Measurements from ENCODE around the gene SLC2A13. TPM values are rescaled to one million over a fixed set of nuclear protein-coding genes. Genes with fewer than 3 reads are reported as not detected.

The SLC2A13 gene
- total RNA-seq, 2 donors from 2014 or later = 21.0 to 41.9 TPM

GRCh38 chr12:39966256-39966655, 139.6 kb downstream of the SLC2A13 start:
- Histone ChIP-seq H3K27me3 (no peaks in the 10 kb centered on the region), H3K9me3 (no peaks in the 10 kb centered on the region), H3K4me3 (no peak overlapping the region), H3K36me3 (replicated peaks in 1 of 2; ENCODE audit: insufficient read depth in 1 of 2, low read depth in 2 of 2) (no peaks in the 10 kb centered on the region), H3K4me1 (peaks cover 6% of the 10 kb centered on the region), H3K27ac (no peak overlapping the region)
- DNase-seq (no peak), ATAC-seq (no peak)
- WGBS, 2 donors = 49 to 64% methylated on average over 2 of the region's 2 CpGs
- intact Hi-C loops (cut with DNase I) = no loop called here
- TF ChIP-seq POLR2A (IDR thresholded peaks at IDR 0.05) = no peak
- TF ChIP-seq CTCF (IDR thresholded peaks at IDR 0.05) = no peak

- Histone ChIP-seq H3K27ac (no peak overlapping the region), H3K4me3 (no peak overlapping the region), H3K36me3 (replicated peaks in 1 of 2; ENCODE audit: insufficient read depth in 1 of 2, low read depth in 2 of 2) (no peaks in the 10 kb centered on the region), H3K9me3 (no peaks in the 10 kb centered on the region), H3K27me3 (no peaks in the 10 kb centered on the region), H3K4me1 (no peaks in the 10 kb centered on the region)
- DNase-seq (no peak), ATAC-seq (no peak)
- intact Hi-C loops (cut with DNase I) = no loop called here
- no peak for TF ChIP-seq POLR2A (IDR thresholded peaks at IDR 0.05)
- TF ChIP-seq CTCF (IDR thresholded peaks at IDR 0.05) = no peak
- 92% methylated on average over 2 of the region's 2 CpGs for WGBS, 2 donors
These were observed 146.4 kb downstream of the SLC2A13 start for GRCh38 chr12:39959467-39959866.

GRCh38 chr12:39959031-39959430, 146.8 kb downstream of the SLC2A13 start:
- ATAC-seq (no peak), DNase-seq (no peak)
- H3K4me1 ChIP-seq = no peaks in the 10 kb centered on the region
- no peaks in the 10 kb centered on the region for H3K36me3 ChIP-seq (replicated peaks in 1 of 2; ENCODE audit: insufficient read depth in 1 of 2, low read depth in 2 of 2)
- intact Hi-C loops (cut with DNase I) = no loop called here
- H3K9me3 ChIP-seq = no peaks in the 10 kb centered on the region
- 79 to 83% methylated on average over 2 of the region's 2 CpGs for WGBS, 2 donors
- TF ChIP-seq POLR2A (IDR thresholded peaks at IDR 0.05) (no peak), CTCF (IDR thresholded peaks at IDR 0.05) (no peak)
- H3K27ac ChIP-seq = no peak overlapping the region
- H3K27me3 ChIP-seq = no peaks in the 10 kb centered on the region
- no peak overlapping the region for H3K4me3 ChIP-seq

- intact Hi-C loops (cut with DNase I) = no loop called here
- H3K36me3 ChIP-seq (replicated peaks in 1 of 2; ENCODE audit: insufficient read depth in 1 of 2, low read depth in 2 of 2) = no peaks in the 10 kb centered on the region
- no peak overlapping the region for H3K4me3 ChIP-seq
- no peak for ATAC-seq
- H3K27ac ChIP-seq = no peak overlapping the region
- 94 to 98% methylated on average over 3 of the region's 3 CpGs for WGBS, 2 donors
- H3K4me1 ChIP-seq = no peaks in the 10 kb centered on the region
- no peak for DNase-seq
- H3K9me3 ChIP-seq = no peaks in the 10 kb centered on the region
- TF ChIP-seq POLR2A (IDR thresholded peaks at IDR 0.05) = no peak
- TF ChIP-seq CTCF (IDR thresholded peaks at IDR 0.05) = no peak
- no peaks in the 10 kb centered on the region for H3K27me3 ChIP-seq
These were observed 147.5 kb downstream of the SLC2A13 start for GRCh38 chr12:39958377-39958776.

- no peak overlapping the region for H3K27ac ChIP-seq
- H3K9me3 ChIP-seq = no peaks in the 10 kb centered on the region
- no peaks in the 10 kb centered on the region for H3K4me1 ChIP-seq
- no peak for ATAC-seq
- intact Hi-C loops (cut with DNase I) = no loop called here
- no peaks in the 10 kb centered on the region for H3K27me3 ChIP-seq
- H3K36me3 ChIP-seq (replicated peaks in 1 of 2; ENCODE audit: insufficient read depth in 1 of 2, low read depth in 2 of 2) = no peaks in the 10 kb centered on the region
- no peak overlapping the region for H3K4me3 ChIP-seq
- DNase-seq = no peak
- 93 to 97% methylated on average over 2 of the region's 2 CpGs for WGBS, 2 donors
- TF ChIP-seq POLR2A (IDR thresholded peaks at IDR 0.05) (no peak), CTCF (IDR thresholded peaks at IDR 0.05) (no peak)
These were observed 149.2 kb downstream of the SLC2A13 start for GRCh38 chr12:39956725-39957124.

Measured in body of pancreas (tissue), 4 donors.